ENCODE measurements around the gene CAPN3.

DNA sequence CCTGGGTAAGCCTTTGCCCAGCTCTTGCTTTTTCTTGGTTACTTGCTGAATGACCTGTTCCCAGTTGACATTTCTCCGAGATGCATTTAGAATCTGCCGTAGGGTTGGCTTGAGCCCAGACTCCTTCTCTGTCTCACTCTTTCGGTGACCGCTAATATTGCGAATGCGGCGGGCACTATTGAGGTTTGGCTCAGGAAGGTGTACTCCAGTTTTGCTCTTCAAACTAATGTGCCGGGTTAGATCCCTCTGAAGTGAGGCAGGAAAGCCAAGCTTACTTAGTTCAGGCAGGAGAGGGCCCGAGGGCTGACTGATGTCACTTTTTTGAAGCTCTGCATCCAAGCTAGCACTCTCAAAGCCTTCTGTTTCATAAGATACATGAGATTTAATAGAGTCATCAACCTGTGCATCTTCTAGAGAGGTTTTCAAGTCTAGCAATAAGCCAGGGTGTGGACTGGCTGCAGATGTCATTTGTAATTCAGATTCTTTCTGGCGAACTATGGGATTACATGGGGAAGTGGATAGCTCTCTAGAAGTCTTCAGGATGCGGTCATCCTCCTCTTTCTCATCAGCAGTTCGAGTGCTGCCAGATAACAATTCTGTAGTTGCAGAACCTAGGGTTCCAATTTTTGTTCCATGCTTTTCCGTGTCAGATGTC, 90.6 kb downstream of the CAPN3 start:
- TF ChIP-seq GATA2 (IDR thresholded peaks at IDR 0.05; ENCODE audit: low read depth, low read length) (no peak), GATA3 (IDR thresholded peaks at IDR 0.05; ENCODE audit: low read depth, low read length) (no peak)

Measured in SH-SY5Y (cell line).